HFF-Myc (cell line): ENCODE results near the gene RASGRP1.

Experiments used
- DNase-seq: peaks from one replicate; pipeline ENCODE4 v3.0.0-alpha.2; 2011; ENCODE audit warnings: low read depth; ENCODE audit errors: extremely low read depth
- H3K4me3 ChIP-seq: replicated peaks from 2 replicates; pipeline ENCODE4 v1.5.1; 2011; ENCODE audit warnings: low read depth, mild to moderate bottlenecking, control low read depth, low read length
- TF ChIP-seq, protein P1 (sequence below): IDR thresholded peaks from 2 replicates; pipeline ENCODE4 v1.5.1; 2012; ENCODE audit warnings: mild to moderate bottlenecking, low read depth, low read length, control low read depth; ENCODE audit errors: missing control alignments

The RASGRP1 gene

DNA sequence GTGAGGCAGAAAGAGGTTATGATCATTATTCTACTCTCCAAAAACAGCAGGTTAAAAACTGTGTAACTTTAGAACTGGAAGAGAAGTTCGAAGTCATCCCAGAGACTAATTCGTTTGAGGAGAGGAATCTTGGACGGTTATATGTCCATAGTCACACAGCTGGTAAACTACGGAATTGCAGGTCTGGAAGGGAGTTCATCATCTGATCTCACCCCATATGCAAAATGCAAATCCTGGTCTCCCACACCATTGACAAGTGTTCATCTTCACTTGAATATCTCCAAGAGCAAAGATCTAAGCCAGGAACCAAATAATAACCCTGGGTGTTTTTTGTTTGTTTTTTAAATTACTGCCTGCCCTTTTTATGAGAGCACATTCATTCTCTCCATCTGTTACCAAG lies 57.6 kb downstream of the RASGRP1 start:
- DNase-seq: no peak
- no peak overlapping the region for H3K4me3 ChIP-seq
- TF ChIP-seq, protein P1, sequence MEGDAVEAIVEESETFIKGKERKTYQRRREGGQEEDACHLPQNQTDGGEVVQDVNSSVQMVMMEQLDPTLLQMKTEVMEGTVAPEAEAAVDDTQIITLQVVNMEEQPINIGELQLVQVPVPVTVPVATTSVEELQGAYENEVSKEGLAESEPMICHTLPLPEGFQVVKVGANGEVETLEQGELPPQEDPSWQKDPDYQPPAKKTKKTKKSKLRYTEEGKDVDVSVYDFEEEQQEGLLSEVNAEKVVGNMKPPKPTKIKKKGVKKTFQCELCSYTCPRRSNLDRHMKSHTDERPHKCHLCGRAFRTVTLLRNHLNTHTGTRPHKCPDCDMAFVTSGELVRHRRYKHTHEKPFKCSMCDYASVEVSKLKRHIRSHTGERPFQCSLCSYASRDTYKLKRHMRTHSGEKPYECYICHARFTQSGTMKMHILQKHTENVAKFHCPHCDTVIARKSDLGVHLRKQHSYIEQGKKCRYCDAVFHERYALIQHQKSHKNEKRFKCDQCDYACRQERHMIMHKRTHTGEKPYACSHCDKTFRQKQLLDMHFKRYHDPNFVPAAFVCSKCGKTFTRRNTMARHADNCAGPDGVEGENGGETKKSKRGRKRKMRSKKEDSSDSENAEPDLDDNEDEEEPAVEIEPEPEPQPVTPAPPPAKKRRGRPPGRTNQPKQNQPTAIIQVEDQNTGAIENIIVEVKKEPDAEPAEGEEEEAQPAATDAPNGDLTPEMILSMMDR: no peak

DNA sequence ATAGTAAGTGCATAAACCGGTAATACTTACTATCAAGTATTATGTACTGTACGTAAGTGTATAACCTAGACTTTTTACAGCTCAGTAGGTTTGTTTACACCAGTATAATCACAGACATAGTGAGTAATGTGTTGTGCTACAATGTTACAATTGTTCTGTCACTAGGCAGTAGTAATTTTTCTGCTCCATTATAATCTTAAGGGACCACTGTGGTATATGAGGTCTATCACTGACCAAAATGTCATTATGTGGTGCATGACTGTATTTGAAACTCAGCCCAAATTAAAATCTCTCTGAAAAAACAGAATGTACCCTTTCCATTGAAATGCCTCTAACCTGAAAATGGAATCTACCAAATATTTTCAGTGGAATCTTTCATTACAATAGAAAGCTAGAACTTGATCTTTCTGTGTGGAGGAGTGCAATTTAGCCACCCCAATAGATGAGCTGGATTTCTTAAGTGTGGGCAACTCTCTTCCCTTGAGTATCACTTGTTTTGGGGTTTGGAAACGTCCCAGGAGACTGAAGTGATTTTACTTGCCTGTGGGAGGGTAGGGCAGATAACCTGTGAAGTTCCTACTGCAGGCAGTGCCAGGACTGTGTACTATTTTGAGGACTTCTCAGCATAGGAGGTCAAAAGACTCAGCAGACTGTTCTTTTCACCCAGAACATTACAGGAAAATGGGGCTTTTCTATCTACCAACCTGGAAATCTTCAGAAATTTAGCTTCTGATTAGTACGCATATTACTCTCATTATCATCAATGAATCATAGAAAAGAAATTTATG lies 59.7 kb downstream of the RASGRP1 start:
- DNase-seq: no peak
- TF ChIP-seq, protein P1: no peak
- H3K4me3 ChIP-seq: no peak overlapping the region

DNA sequence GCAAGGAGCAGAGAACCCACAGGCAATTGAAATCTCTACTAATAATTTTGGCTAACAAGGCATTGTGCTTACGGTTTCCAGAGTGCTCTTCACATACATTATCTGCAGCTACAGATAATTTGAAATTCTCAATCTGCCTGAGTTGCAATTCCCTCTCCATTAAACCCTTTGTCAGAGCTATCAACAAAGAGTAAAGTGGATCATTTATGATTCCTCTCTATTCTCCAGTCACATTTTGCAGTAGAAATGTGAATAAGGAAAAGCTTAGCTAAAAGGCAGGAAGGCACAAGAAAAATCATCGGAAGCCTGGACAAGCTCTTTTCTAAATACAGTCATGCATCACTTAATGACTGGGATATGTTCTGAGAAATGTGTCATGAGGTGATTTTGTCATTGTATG lies 61.1 kb downstream of the RASGRP1 start:
- TF ChIP-seq, protein P1: no peak
- DNase-seq: no peak
- no peak overlapping the region for H3K4me3 ChIP-seq

DNA sequence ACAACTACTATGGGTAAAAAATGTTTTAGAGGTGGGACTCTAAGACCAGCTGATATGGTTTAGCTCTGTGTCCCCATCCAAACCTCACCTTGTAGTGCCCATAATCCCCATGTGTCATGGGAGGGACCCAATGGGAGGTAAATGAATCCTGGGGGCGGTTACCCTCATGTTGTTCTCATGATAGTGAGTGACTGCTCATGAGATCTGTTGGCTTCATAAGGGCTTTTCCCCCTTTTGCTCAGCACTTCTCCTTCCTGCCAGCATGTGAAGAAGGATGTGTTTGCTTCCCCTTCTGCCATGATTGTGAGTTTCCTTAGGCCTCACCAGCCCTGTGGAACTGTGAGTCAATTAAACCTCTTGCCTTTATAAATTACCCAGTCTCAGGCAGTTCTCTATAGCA lies 65.0 kb downstream of the RASGRP1 start:
- no peak for DNase-seq
- H3K4me3 ChIP-seq: no peak overlapping the region
- TF ChIP-seq, protein P1: no peak

DNA sequence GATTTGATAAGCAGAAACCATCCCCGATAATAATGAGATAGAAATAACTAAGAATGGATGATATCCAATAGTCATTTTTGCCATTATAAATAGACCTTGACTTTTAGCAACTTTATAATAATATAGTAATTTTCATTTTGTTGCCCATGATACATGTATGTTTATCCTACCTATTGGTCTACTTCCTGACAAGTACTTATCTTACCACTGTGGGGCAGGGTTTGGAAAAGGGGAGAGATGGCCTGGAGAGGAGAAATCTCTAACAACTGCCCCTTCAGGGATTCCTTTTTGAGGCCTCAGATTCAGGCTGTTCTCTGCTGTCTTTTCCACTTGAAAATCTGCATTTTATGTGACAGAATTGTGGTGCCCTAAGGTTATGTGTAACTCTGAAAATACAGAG lies 68.5 kb downstream of the RASGRP1 start:
- DNase-seq: no peak
- no peak overlapping the region for H3K4me3 ChIP-seq
- TF ChIP-seq, protein P1: no peak

DNA sequence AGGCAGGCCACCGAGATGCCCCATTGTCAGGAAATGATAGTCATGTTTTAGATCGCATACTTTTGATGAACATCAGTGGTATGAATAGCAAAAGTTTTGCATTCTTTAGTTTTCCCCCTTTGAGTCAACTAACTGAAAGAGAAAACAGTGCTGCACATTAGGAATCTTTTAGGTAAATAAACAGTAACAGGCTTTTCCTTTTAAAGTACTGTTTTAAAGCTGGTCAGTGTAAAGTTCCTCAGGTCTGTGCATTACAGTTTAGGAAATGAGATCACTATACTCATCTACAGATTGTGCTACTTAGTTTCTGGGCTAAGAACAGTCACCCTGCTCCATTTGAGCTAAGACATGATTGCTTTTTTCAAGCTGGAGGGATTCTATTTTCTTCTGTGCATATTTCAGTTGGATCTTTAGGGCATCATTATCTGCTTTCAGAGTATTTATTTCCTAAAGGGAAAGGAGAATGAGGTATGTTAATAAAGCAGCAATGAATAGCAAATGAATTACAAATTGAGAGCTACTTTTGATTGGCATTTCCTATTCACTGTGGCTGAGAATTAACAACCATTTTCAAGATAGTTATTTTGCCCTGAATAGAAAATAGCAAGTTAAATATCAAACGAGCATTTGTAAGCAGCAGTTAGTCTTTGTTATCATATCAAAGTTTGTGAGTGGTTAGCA lies 74.2 kb downstream of the RASGRP1 start:
- TF ChIP-seq, protein P1: no peak

DNA sequence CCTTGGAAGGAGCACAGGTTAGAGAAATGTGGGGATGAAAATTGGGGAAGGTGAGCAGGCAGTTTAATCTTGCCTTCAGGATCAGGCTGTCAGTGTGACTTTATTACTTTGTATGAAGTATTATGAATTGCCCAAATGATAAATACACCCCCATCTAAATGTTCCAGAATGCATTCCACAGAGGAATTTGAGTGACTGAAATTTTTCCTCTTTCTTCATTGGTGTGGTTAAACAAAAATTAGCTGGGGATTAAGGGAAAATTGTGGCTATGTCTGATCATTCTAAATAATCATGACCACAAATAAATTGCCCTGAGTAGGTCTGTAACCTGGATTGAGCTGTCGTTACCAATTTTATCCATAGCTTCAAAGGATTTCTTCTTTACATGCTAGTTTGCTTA lies 77.2 kb downstream of the RASGRP1 start:
- no peak overlapping the region for H3K4me3 ChIP-seq
- no peak for DNase-seq
- TF ChIP-seq, protein P1: no peak

More for the DNA sequence above, 74.2 kb downstream of the RASGRP1 start:
- no peak for DNase-seq
- no peak overlapping the region for H3K4me3 ChIP-seq
